Stimulated activated CD4-positive, alpha-beta T cell treated with anti-CD3 and anti-CD28 coated beads, Interleukin-2, amount 100 ng/mL, for 48 hours (primary cell): ENCODE data around the gene COL5A1.
"Not testable (repeated sequence)": the region's sequence is repeated elsewhere in the genome, so short reads cannot be mapped to it uniquely, and the experiment has no call there.

Experiments
- DNase-seq, 2 donors: peaks; one replicate each; pipeline ENCODE4 v3.0.0-alpha.2; 2020

Gene COL5A1

GRCh38 chr9:134679616-134680392, 38.2 kb downstream of the COL5A1 start:
- no peak for DNase-seq

- no peak for DNase-seq
Measured at GRCh38 chr9:134680393-134681060, 38.9 kb downstream of the COL5A1 start.

- no peak for DNase-seq
Measured at GRCh38 chr9:134681061-134681661, 39.6 kb downstream of the COL5A1 start.

- no peak for DNase-seq
Measured at GRCh38 chr9:134682026-134682425, 40.4 kb downstream of the COL5A1 start.

- DNase-seq = no peak
Measured at GRCh38 chr9:134682651-134683364, 41.2 kb downstream of the COL5A1 start.

- no peak for DNase-seq
Measured at GRCh38 chr9:134683714-134684374, 42.2 kb downstream of the COL5A1 start.

GRCh38 chr9:134684375-134684723, 42.7 kb downstream of the COL5A1 start:
- DNase-seq = no peak

- not testable (repeated sequence) for DNase-seq
Measured at GRCh38 chr9:134684941-134685340, 43.3 kb downstream of the COL5A1 start.

- no peak for DNase-seq
Measured at GRCh38 chr9:134685784-134686183, 44.2 kb downstream of the COL5A1 start.

- DNase-seq = no peak
Measured at GRCh38 chr9:134686896-134687295, 45.3 kb downstream of the COL5A1 start.

GRCh38 chr9:134687556-134687955, 46.0 kb downstream of the COL5A1 start:
- DNase-seq = no peak

GRCh38 chr9:134688231-134688630, 46.6 kb downstream of the COL5A1 start:
- no peak for DNase-seq

GRCh38 chr9:134688661-134689320, 47.2 kb downstream of the COL5A1 start:
- no peak for DNase-seq

GRCh38 chr9:134689321-134690181, 47.9 kb downstream of the COL5A1 start:
- peak; percentile 10 to 25 for DNase-seq

GRCh38 chr9:134690301-134690751, 48.7 kb downstream of the COL5A1 start:
- no peak for DNase-seq

GRCh38 chr9:134690946-134691694, 49.5 kb downstream of the COL5A1 start:
- DNase-seq = no peak

GRCh38 chr9:134691695-134692572, 50.3 kb downstream of the COL5A1 start:
- no peak for DNase-seq

- no peak for DNase-seq
Measured at GRCh38 chr9:134692573-134692860, 50.9 kb downstream of the COL5A1 start.

GRCh38 chr9:134693011-134693410, 51.4 kb downstream of the COL5A1 start:
- DNase-seq = no peak
